Liver (tissue), 3 donors: ENCODE data around the gene CNTLN.

ENCODE experiments used
- CTCF ChIP-seq: fragments of 150-350 bp; IDR thresholded peaks from 2 replicates; pipeline ENCODE4 v1.5.1; 2017; ENCODE audit warnings: improper control_type of control experiment, low read depth, low read length; ENCODE audit not compliant: missing input control
- GABPA ChIP-seq, 2 donors: IDR thresholded peaks in 1 of 2; conservative IDR thresholded peaks in 1 of 2; 2 replicates each; pipeline ENCODE4 v1.6.1; 2016; ENCODE audit warnings: antibody characterized with exemption in 2 of 2, mild to moderate bottlenecking in 1 of 2, moderate library complexity in 1 of 2
- JUND ChIP-seq, 2 donors: IDR thresholded peaks; 2 replicates each; pipeline ENCODE4 v1.6.1; 2016; ENCODE audit warnings: antibody characterized with exemption in 2 of 2
- MAX ChIP-seq: IDR thresholded peaks from 2 replicates; pipeline ENCODE4 v1.6.1; 2016; ENCODE audit warnings: antibody characterized with exemption
- SP1 ChIP-seq: IDR thresholded peaks from 2 replicates; pipeline ENCODE4 v1.6.1; 2018; ENCODE audit warnings: antibody characterized with exemption, mild to moderate bottlenecking
- YY1 ChIP-seq: IDR thresholded peaks from 2 replicates; pipeline ENCODE4 v1.6.1; 2016; ENCODE audit warnings: antibody characterized with exemption, mild to moderate bottlenecking
- donor health status: healthy.
- donor health status: healthy.

- TF ChIP-seq GABPA (IDR thresholded peaks at IDR 0.05 in 1 of 2, conservative IDR thresholded peaks at IDR 0.05 in 1 of 2) (no peak), CTCF (no peak), YY1 (no peak), JUND (IDR thresholded peaks at IDR 0.05) (no peak), MAX (no peak), SP1 (no peak)
These were observed 397.6 kb downstream of the CNTLN start for GRCh38 chr9:17532461-17532860.
